ENCODE measurements around the gene BROX.

DNA sequence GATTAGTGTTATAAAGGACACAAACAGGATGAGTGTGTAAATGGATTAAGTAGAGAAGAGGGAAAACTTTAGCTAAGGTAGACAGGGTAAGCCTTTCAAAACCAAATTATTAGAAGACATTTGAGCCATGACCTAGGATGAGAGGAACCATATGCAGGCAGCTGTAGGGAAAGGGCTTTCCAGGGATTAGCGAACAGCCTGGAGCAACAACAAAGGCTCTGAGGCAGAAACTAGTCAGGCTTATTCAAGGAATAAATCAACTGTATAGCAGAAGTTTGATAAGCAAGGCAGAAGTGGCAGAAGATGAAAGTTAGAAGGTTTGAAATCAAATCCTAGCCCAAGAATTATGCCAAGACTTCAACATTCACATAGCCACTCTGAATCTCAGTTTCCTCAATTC lies 21.3 kb upstream of the BROX start:
- no peak for TF ChIP-seq NFIC (IDR thresholded peaks at IDR 0.05; ENCODE audit: low read depth, low read length)
- TF ChIP-seq, protein P1, sequence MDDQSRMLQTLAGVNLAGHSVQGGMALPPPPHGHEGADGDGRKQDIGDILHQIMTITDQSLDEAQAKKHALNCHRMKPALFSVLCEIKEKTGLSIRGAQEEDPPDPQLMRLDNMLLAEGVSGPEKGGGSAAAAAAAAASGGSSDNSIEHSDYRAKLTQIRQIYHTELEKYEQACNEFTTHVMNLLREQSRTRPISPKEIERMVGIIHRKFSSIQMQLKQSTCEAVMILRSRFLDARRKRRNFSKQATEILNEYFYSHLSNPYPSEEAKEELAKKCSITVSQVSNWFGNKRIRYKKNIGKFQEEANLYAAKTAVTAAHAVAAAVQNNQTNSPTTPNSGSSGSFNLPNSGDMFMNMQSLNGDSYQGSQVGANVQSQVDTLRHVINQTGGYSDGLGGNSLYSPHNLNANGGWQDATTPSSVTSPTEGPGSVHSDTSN (IDR thresholded peaks at IDR 0.05; ENCODE audit: insufficient replicate concordance, low read depth, low read length): no peak
- no peak for TF ChIP-seq POLR2A (IDR thresholded peaks at IDR 0.05; ENCODE audit: low read depth, low read length)
- TF ChIP-seq NRF1 (conservative IDR thresholded peaks at IDR 0.05; ENCODE audit: low read depth, low read length): no peak
- no peak for TF ChIP-seq POLR2AphosphoS2 (IDR thresholded peaks at IDR 0.05; ENCODE audit: low read depth, low read length)
- TF ChIP-seq, protein P2, sequence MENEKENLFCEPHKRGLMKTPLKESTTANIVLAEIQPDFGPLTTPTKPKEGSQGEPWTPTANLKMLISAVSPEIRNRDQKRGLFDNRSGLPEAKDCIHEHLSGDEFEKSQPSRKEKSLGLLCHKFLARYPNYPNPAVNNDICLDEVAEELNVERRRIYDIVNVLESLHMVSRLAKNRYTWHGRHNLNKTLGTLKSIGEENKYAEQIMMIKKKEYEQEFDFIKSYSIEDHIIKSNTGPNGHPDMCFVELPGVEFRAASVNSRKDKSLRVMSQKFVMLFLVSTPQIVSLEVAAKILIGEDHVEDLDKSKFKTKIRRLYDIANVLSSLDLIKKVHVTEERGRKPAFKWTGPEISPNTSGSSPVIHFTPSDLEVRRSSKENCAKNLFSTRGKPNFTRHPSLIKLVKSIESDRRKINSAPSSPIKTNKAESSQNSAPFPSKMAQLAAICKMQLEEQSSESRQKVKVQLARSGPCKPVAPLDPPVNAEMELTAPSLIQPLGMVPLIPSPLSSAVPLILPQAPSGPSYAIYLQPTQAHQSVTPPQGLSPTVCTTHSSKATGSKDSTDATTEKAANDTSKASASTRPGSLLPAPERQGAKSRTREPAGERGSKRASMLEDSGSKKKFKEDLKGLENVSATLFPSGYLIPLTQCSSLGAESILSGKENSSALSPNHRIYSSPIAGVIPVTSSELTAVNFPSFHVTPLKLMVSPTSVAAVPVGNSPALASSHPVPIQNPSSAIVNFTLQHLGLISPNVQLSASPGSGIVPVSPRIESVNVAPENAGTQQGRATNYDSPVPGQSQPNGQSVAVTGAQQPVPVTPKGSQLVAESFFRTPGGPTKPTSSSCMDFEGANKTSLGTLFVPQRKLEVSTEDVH (IDR thresholded peaks at IDR 0.05; ENCODE audit: low read depth, partially characterized antibody): no peak
- TF ChIP-seq SRF (IDR thresholded peaks at IDR 0.05; ENCODE audit: low read depth in 2 of 2, low read length in 2 of 2): no peak
- TF ChIP-seq, protein P3, sequence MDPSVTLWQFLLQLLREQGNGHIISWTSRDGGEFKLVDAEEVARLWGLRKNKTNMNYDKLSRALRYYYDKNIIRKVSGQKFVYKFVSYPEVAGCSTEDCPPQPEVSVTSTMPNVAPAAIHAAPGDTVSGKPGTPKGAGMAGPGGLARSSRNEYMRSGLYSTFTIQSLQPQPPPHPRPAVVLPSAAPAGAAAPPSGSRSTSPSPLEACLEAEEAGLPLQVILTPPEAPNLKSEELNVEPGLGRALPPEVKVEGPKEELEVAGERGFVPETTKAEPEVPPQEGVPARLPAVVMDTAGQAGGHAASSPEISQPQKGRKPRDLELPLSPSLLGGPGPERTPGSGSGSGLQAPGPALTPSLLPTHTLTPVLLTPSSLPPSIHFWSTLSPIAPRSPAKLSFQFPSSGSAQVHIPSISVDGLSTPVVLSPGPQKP (IDR thresholded peaks at IDR 0.05; ENCODE audit: low read depth, low read length): no peak
- TF ChIP-seq SP1 (IDR thresholded peaks at IDR 0.05; ENCODE audit: low read depth, low read length): no peak
- TF ChIP-seq REST (IDR thresholded peaks at IDR 0.05; ENCODE audit: low read depth, low read length): no peak
- TF ChIP-seq MLLT1 (IDR thresholded peaks at IDR 0.05): no peak
- no peak for TF ChIP-seq JUNB (IDR thresholded peaks at IDR 0.05)
- no peak for TF ChIP-seq TBL1XR1 (IDR thresholded peaks at IDR 0.05; ENCODE audit: low read depth, low read length)
